Muscle layer of colon (tissue), 2 donors: ENCODE measurements around the gene NPAS2.

Experiments used
- H3K27ac ChIP-seq: one replicate; pipeline ENCODE4 v1.7.0; 2013; ENCODE audit warnings: low read depth, mild to moderate bottlenecking, low read length, moderate library complexity
- H3K27me3 ChIP-seq, 2 donors: one replicate each; pipeline ENCODE4 v1.7.0; 2013; ENCODE audit warnings: low read length in 2 of 2, mild to moderate bottlenecking in 2 of 2; ENCODE audit not compliant: insufficient read depth in 2 of 2, control insufficient read depth in 1 of 2
- H3K36me3 ChIP-seq: one replicate; pipeline ENCODE4 v1.7.0; 2013; ENCODE audit warnings: mild to moderate bottlenecking, low read length; ENCODE audit not compliant: insufficient read depth
- H3K4me1 ChIP-seq: one replicate; pipeline ENCODE4 v1.7.0; 2013; ENCODE audit warnings: mild to moderate bottlenecking, low read length; ENCODE audit not compliant: insufficient read depth
- H3K4me3 ChIP-seq, 2 donors: one replicate each; pipeline ENCODE4 v1.7.0; 2013; ENCODE audit warnings: low read length in 2 of 2, low read depth in 1 of 2, mild to moderate bottlenecking in 1 of 2, moderate library complexity in 1 of 2
- H3K9ac ChIP-seq: one replicate; pipeline ENCODE4 v1.7.0; 2013; ENCODE audit warnings: low read length
- H3K9me3 ChIP-seq: one replicate; pipeline ENCODE4 v1.7.0; 2013; ENCODE audit warnings: mild to moderate bottlenecking, low read length
- donor health status: abdominal sarcoma.
- donor health status: Adenocarcinoma of cecum.

The NPAS2 gene

GRCh38 chr2:100800915-100801314 lies 19.0 kb upstream of the NPAS2 start:
- Histone ChIP-seq H3K9me3 (no peaks in the 10 kb centered on the region), H3K36me3 (no peaks in the 10 kb centered on the region), H3K9ac (no peak overlapping the region), H3K27ac (peak overlapping the region; percentile 54), H3K4me1 (peaks cover 25% of the 10 kb centered on the region), H3K4me3 (no peak overlapping the region), H3K27me3 (no peaks in the 10 kb centered on the region)

GRCh38 chr2:100801402-100801801 lies 18.5 kb upstream of the NPAS2 start:
- Histone ChIP-seq H3K4me1 (peaks cover 25% of the 10 kb centered on the region), H3K9ac (no peak overlapping the region), H3K27me3 (no peaks in the 10 kb centered on the region), H3K27ac (peak overlapping the region; percentile 54), H3K4me3 (no peak overlapping the region), H3K36me3 (no peaks in the 10 kb centered on the region), H3K9me3 (no peaks in the 10 kb centered on the region)

DNA sequence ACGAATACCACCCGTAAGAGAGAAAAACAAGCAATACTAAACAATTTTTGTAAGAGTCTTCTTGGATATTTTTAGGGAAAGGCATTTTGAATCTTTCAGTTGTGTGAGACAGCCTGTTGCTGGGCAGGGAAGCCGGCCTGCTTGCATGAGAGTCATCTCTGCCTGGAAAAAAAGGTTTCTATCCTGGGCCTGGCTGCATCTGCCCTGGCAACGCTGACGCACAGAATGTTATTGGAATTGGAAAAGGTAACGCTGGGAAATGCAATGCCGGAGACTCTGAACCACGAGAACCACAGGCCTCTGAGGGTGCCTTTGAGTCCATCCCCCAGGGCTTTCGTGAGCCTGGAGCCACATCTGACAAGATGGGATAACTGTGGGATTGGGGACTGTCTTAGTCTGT lies 17.9 kb upstream of the NPAS2 start:
- Histone ChIP-seq H3K27ac (peak overlapping the region; percentile 50), H3K4me3 (no peak overlapping the region)

DNA sequence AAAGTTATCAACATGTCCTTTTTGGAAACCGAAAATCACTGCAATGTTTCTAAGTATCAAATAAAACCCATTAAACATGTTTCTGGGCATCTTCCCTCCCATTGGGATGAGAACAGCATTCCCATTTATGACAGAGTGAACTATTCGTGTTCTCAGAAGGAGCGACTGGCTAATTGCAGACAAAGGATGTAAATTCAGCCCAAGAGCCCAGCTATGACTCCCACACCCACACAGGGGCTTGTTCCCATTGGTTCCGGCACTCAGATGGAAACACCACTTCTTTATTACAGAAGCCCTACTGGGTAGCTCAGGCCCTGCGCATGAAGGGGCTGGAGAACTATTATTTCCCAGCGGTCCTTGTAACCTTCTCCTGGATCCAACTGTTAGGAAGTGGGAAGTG lies 16.6 kb upstream of the NPAS2 start:
- Histone ChIP-seq H3K27me3 (no peaks in the 10 kb centered on the region), H3K4me3 (no peak overlapping the region), H3K27ac (no peak overlapping the region), H3K9me3 (no peaks in the 10 kb centered on the region), H3K36me3 (no peaks in the 10 kb centered on the region), H3K4me1 (peaks cover 25% of the 10 kb centered on the region), H3K9ac (no peak overlapping the region)

More for the DNA sequence above, 17.9 kb upstream of the NPAS2 start:
- Histone ChIP-seq H3K4me1 (peaks cover 25% of the 10 kb centered on the region), H3K9ac (no peak overlapping the region), H3K36me3 (no peaks in the 10 kb centered on the region), H3K27me3 (no peaks in the 10 kb centered on the region), H3K9me3 (no peaks in the 10 kb centered on the region)

GRCh38 chr2:100806550-100806949 lies 13.4 kb upstream of the NPAS2 start:
- no peak overlapping the region for H3K4me3 ChIP-seq
- H3K4me1 ChIP-seq = peaks cover 10% of the 10 kb centered on the region
- H3K27me3 ChIP-seq = no peaks in the 10 kb centered on the region
- no peaks in the 10 kb centered on the region for H3K9me3 ChIP-seq
- no peak overlapping the region for H3K27ac ChIP-seq
- no peak overlapping the region for H3K9ac ChIP-seq
- no peaks in the 10 kb centered on the region for H3K36me3 ChIP-seq

GRCh38 chr2:100807707-100808106 lies 12.2 kb upstream of the NPAS2 start:
- Histone ChIP-seq H3K4me1 (no peaks in the 10 kb centered on the region), H3K9ac (no peak overlapping the region), H3K36me3 (no peaks in the 10 kb centered on the region), H3K9me3 (no peaks in the 10 kb centered on the region), H3K4me3 (no peak overlapping the region), H3K27ac (no peak overlapping the region), H3K27me3 (no peaks in the 10 kb centered on the region)

- no peaks in the 10 kb centered on the region for H3K9me3 ChIP-seq
- H3K4me3 ChIP-seq = no peak overlapping the region
- no peaks in the 10 kb centered on the region for H3K27me3 ChIP-seq
- peaks cover 1% of the 10 kb centered on the region for H3K4me1 ChIP-seq
- no peak overlapping the region for H3K9ac ChIP-seq
- no peak overlapping the region for H3K27ac ChIP-seq
- H3K36me3 ChIP-seq = no peaks in the 10 kb centered on the region
Observed at GRCh38 chr2:100808582-100808981, 11.4 kb upstream of the NPAS2 start.

DNA sequence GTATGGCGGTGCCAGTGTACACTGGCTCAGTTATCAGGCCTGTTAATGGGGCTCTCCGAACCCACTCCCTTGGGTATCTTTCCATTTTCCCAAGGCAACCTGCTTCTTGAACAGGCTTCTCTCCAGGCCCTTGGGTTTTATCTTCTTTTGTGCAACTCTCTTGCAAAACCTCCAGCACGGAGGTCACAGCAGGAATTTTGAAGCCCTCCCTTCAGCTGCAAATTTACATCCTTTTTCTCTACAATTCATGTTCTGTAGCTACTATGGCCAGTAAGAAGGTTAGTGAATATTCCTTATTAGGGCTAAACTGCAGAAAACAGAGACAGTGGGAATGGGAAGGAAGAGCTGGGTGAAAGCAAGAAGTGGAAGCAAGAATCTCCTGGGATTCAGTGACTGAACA lies 10.4 kb upstream of the NPAS2 start:
- H3K9ac ChIP-seq = no peak overlapping the region
- no peak overlapping the region for H3K4me3 ChIP-seq
- no peak overlapping the region for H3K27ac ChIP-seq
- no peaks in the 10 kb centered on the region for H3K27me3 ChIP-seq
- H3K36me3 ChIP-seq = no peaks in the 10 kb centered on the region
- H3K9me3 ChIP-seq = no peaks in the 10 kb centered on the region
- peaks cover 8% of the 10 kb centered on the region for H3K4me1 ChIP-seq

DNA sequence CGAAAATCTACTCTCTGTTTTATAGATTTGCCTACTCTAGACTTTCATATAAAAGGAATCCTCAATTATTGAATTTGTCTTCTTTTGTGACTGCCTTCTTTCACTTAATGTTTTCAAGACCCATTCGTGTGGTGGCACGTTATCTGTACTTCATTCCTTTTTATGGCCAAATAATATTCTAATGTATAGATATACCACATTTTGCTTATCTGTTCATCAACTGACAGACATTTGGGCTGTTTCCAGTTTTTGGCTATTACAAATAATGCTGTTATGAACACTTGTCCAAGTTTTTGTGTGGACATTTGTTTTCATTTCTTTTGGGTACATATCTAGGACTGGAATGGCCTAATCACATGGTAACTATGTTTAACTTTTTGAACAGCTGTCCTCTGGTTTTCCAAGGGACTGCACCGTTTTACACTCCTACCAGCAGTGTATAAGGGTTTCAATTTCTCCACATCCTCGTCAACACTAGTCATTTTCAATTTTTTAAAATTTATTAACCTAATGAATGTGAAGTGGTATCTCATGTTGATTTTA lies 9.3 kb upstream of the NPAS2 start:
- Histone ChIP-seq H3K4me3 (no peak overlapping the region), H3K27ac (no peak overlapping the region), H3K36me3 (no peaks in the 10 kb centered on the region), H3K27me3 (no peaks in the 10 kb centered on the region), H3K9me3 (no peaks in the 10 kb centered on the region), H3K9ac (no peak overlapping the region), H3K4me1 (peaks cover 8% of the 10 kb centered on the region)

DNA sequence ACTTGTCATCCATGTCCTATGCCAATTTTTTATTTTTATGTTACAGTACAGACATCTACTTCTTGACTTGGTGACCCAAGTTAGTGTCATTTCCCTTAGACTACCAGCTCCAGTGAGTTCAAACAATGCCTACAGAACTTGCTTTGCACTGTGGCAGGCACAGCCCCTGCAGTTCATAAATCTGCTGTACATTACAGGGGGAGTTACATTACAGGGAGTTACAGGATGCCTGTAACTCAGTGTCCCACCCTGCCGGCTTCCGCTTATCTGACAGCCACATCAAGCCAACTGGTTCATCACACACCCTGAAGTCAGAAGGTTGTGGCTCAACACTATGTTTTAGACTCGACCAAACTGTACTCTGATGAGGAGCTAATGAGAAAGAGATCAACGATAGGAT lies 7.8 kb upstream of the NPAS2 start:
- H3K9ac ChIP-seq = no peak overlapping the region
- H3K4me3 ChIP-seq = no peak overlapping the region
- no peaks in the 10 kb centered on the region for H3K36me3 ChIP-seq
- H3K4me1 ChIP-seq = peaks cover 8% of the 10 kb centered on the region
- no peaks in the 10 kb centered on the region for H3K9me3 ChIP-seq
- no peak overlapping the region for H3K27ac ChIP-seq
- no peaks in the 10 kb centered on the region for H3K27me3 ChIP-seq

DNA sequence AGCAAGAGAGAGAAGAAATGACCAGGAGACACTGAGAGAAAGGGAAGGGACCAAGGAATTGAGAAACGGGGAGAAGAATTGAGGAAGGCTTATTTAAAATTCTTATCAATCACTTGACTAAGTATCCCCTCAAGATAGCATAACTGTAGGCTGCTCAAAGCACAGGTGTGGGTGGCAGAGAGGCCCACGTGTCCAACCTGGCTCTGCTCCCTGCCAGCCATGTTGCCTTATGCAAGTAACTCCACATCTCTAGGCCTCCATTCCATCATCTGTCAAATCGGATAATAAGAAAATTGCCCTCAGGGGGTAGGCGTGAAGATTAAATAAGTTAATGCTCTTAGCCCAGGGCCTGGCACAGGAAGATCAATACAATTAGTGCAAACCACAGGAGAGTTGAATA lies 7.4 kb upstream of the NPAS2 start:
- H3K4me1 ChIP-seq = peaks cover 8% of the 10 kb centered on the region
- H3K9ac ChIP-seq = no peak overlapping the region
- no peak overlapping the region for H3K27ac ChIP-seq
- H3K4me3 ChIP-seq = no peak overlapping the region
- H3K9me3 ChIP-seq = no peaks in the 10 kb centered on the region
- no peaks in the 10 kb centered on the region for H3K36me3 ChIP-seq
- H3K27me3 ChIP-seq = no peaks in the 10 kb centered on the region

- H3K9ac ChIP-seq = no peak overlapping the region
- no peaks in the 10 kb centered on the region for H3K9me3 ChIP-seq
- no peak overlapping the region for H3K27ac ChIP-seq
- H3K4me3 ChIP-seq = no peak overlapping the region
- no peaks in the 10 kb centered on the region for H3K36me3 ChIP-seq
- H3K4me1 ChIP-seq = peaks cover 8% of the 10 kb centered on the region
- no peaks in the 10 kb centered on the region for H3K27me3 ChIP-seq
Observed at GRCh38 chr2:100813527-100813926, 6.4 kb upstream of the NPAS2 start.
